ENCODE data around the gene TNRC6A. TPM values are rescaled to one million over a fixed set of nuclear protein-coding genes. Genes with fewer than 3 reads are reported as not detected.

The TNRC6A gene
- total and polyA plus RNA-seq, 9 of the 15 experiments (the other 6 are each of a cell fraction or from before 2014, with no cell fraction given) = 3.4 to 32.1 (median 26.6) TPM

GRCh38 chr16:24846548-24847357 is 117.3 kb downstream of the TNRC6A start (continued):
- TF ChIP-seq MLLT1 (IDR thresholded peaks at IDR 0.05) (peak in 1 of 2 experiments; percentile 37; a peak in 1 of 4 replicates), XRCC5 (IDR thresholded peaks at IDR 0.05; ENCODE audit: low read depth, low read length) (no peak), BHLHE40 (IDR thresholded peaks at IDR 0.05; ENCODE audit: low read length) (peak; percentile 42), DLX4 (CRISPR knock-in tag; IDR thresholded peaks at IDR 0.05) (no peak), L3MBTL2 (IDR thresholded peaks at IDR 0.05) (peak; percentile 29; the same call in 1 of the 2 replicates), MIER1 (IDR thresholded peaks at IDR 0.05; ENCODE audit: low read depth) (peak; percentile 42; the same call in 1 of the 2 replicates), RBM22 (IDR thresholded peaks at IDR 0.05; ENCODE audit: low read depth, low read length, poor library complexity, severe bottlenecking) (no peak), ELF4 (CRISPR knock-in tag; IDR thresholded peaks at IDR 0.05) (peak; percentile 45; the same call in 1 of the 2 replicates), TCF3 (CRISPR knock-in tag; IDR thresholded peaks at IDR 0.05) (peak; percentile 57), ZEB2 (IDR thresholded peaks at IDR 0.05) (0 out of 2 replicates have a peak, but pooled peaks have one; percentile 67), RUNX1 (IDR thresholded peaks at IDR 0.05; ENCODE audit: low read depth) (no peak), CCAR2 (IDR thresholded peaks at IDR 0.05; ENCODE audit: low read depth, low read length) (no peak), ESRRA (IDR thresholded peaks at IDR 0.05; ENCODE audit: borderline replicate concordance, low read depth) (no peak), HINFP (tag; conservative IDR thresholded peaks at IDR 0.05; ENCODE audit: low read depth) (0 out of 2 replicates have a peak, but pooled peaks have one; percentile 35), RBM25 (IDR thresholded peaks at IDR 0.05; ENCODE audit: low read depth, low read length, severe bottlenecking) (peak; percentile 32), ARID1B (IDR thresholded peaks at IDR 0.05) (peak; percentile 36; the same call in 1 of the 2 replicates)
